ENCODE data around the gene MCOLN1.

DNA sequence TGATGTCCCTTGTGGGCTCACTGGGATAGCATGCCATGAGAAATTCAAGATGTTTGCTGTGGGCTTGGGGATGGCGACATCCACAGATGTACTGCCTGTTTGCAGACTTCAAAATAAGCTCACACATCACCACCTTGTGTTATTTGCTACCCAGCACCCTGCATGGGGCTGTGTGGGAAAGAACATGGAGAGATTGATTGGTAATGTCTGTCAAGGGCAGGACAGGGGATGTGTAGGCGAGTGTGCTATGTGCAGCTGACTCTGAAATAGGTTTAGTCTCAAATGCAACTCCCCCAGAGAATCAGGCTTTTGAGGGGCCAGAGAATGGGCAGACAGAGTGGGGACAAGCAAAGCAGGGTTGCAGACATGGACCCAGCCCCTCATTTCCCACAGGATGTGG lies 37.8 kb downstream of the MCOLN1 start:
- TF ChIP-seq, protein P1, sequence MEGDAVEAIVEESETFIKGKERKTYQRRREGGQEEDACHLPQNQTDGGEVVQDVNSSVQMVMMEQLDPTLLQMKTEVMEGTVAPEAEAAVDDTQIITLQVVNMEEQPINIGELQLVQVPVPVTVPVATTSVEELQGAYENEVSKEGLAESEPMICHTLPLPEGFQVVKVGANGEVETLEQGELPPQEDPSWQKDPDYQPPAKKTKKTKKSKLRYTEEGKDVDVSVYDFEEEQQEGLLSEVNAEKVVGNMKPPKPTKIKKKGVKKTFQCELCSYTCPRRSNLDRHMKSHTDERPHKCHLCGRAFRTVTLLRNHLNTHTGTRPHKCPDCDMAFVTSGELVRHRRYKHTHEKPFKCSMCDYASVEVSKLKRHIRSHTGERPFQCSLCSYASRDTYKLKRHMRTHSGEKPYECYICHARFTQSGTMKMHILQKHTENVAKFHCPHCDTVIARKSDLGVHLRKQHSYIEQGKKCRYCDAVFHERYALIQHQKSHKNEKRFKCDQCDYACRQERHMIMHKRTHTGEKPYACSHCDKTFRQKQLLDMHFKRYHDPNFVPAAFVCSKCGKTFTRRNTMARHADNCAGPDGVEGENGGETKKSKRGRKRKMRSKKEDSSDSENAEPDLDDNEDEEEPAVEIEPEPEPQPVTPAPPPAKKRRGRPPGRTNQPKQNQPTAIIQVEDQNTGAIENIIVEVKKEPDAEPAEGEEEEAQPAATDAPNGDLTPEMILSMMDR (conservative IDR thresholded peaks at IDR 0.05; ENCODE audit: low read depth, low read length), result no peak
- no peak for TF ChIP-seq POLR2A (IDR thresholded peaks at IDR 0.05; ENCODE audit: low read depth, low read length)
- TF ChIP-seq, protein P2, sequence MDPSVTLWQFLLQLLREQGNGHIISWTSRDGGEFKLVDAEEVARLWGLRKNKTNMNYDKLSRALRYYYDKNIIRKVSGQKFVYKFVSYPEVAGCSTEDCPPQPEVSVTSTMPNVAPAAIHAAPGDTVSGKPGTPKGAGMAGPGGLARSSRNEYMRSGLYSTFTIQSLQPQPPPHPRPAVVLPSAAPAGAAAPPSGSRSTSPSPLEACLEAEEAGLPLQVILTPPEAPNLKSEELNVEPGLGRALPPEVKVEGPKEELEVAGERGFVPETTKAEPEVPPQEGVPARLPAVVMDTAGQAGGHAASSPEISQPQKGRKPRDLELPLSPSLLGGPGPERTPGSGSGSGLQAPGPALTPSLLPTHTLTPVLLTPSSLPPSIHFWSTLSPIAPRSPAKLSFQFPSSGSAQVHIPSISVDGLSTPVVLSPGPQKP (IDR thresholded peaks at IDR 0.05; ENCODE audit: borderline replicate concordance, low read depth, low read length), result no peak
- TF ChIP-seq, protein P3, sequence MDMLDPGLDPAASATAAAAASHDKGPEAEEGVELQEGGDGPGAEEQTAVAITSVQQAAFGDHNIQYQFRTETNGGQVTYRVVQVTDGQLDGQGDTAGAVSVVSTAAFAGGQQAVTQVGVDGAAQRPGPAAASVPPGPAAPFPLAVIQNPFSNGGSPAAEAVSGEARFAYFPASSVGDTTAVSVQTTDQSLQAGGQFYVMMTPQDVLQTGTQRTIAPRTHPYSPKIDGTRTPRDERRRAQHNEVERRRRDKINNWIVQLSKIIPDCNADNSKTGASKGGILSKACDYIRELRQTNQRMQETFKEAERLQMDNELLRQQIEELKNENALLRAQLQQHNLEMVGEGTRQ (IDR thresholded peaks at IDR 0.05; ENCODE audit: low read depth, low read length), result no peak
- TF ChIP-seq BHLHE40 (IDR thresholded peaks at IDR 0.05; ENCODE audit: low read depth, low read length), result no peak
- TF ChIP-seq RFX5 (IDR thresholded peaks at IDR 0.05; ENCODE audit: low read depth, low read length), result no peak
- no peak for TF ChIP-seq MXI1 (IDR thresholded peaks at IDR 0.05; ENCODE audit: borderline replicate concordance, low read depth, low read length)
- no peak for TF ChIP-seq RAD21 (IDR thresholded peaks at IDR 0.05; ENCODE audit: low read length)
- no peak for TF ChIP-seq RCOR1 (IDR thresholded peaks at IDR 0.05; ENCODE audit: insufficient replicate concordance, low read length)
- TF ChIP-seq FOS (IDR thresholded peaks at IDR 0.05; ENCODE audit: low read depth, low read length), result no peak
- TF ChIP-seq CEBPB (IDR thresholded peaks at IDR 0.05; ENCODE audit: low read depth, low read length), result no peak
- no peak for TF ChIP-seq SMC3 (IDR thresholded peaks at IDR 0.05; ENCODE audit: low read depth, low read length)
- TF ChIP-seq NFE2L2 (IDR thresholded peaks at IDR 0.05; ENCODE audit: low read depth, low read length), result no peak
- TF ChIP-seq CHD1 (IDR thresholded peaks at IDR 0.05; ENCODE audit: low read depth, low read length), result no peak

All from IMR-90 (cell line).